UCSD-AML1 (cell line): ENCODE measurements around the gene TEX22.

Experiments used
- DNase-seq: peaks from one replicate; lab custom pipeline; 2025; ENCODE audit not compliant: unreplicated experiment; lab: John Stamatoyannopoulos, UW

The TEX22 gene

DNA sequence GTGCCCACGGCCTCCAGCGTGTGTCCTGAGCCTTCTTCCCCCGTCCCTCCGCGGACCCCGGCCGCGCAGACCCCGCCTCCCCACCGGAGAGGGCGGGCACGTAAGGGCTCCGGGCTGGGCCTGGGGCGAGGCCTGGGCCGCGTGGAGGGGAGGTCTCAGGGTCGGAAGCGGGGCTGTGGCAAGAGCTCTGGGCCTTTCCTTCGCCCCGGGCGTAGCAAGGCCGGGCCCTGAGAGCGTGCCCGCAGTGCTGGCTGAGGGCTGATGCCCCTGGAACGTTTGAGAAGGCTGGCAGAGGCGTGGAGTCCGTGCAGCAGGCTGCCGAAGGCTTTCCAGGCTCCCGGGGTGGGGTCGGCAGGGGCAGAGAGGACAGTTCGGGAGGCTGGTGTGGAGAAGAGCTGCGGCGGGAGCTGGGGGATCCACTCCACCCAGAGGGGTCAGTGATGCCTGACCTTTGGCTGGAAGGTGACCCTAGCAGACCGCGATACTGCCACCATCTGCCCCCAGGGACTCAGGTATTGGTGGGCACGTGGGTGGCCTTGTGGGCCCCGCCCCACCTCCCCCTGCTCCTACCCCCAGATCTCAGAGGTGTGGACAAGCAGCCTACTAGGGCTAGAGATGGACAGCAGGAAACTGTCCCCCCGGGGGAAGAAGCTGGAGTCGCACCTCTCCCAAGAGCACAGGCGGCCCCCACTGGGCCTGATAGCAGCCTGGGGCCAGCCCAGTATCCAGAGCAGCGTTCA is 558 bp downstream of the TEX22 start:
- DNase-seq: peak; percentile 89

DNA sequence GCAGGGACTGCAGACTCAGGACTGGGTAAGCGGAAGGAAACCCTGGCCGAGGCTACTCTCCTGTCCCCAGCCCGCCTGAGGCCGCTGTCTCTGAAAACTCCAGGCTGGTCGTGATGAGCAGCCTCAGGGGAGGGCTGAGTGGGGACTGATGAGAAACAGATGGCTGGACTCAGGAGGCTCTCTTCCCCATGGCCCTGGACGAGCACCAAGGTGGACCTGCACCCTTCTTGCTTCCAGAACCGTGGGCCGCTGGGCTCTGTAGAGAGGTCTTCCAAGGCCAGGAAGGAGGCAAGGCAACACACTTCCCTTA is 1.1 kb downstream of the TEX22 start:
- DNase-seq: no peak

DNA sequence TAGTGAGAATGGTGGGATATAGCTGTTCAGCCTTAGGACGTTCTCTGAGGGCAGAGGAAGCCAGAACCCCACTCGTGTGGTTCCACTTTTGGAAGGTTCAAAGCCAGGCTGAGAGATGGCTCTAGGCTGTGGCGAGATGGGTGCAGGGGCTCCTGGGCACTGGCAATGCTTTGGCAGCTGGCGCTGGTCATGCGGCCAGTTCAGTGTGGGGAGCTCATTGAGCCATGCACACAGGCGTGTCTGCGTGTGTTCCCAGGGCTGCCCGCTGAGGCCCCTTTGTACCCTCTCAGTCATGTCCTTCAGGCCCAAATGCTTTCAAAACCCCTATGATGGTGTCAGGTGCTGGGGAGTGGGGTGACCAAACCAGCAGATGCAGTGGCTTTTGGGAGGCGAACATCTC is 1.7 kb downstream of the TEX22 start:
- no peak for DNase-seq

DNA sequence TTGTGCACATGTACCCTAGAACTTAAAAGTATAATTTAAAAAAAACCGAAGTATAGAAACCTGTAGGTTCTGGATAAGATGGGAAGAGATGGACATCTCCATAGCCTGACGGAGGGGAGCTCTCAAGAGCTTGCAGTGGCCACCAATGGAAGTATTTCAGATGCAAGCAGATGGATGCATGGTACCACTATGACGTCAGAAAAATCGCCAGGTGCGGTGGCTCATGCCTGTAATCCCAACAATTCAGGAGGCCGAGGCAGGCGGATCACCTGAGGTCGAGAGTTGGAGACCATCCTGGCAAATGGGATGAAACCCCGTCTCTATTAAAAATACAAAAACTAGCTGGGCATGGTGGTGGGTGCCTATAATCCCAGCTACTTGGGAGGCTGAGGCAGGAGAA is 3.4 kb downstream of the TEX22 start:
- no peak for DNase-seq

DNA sequence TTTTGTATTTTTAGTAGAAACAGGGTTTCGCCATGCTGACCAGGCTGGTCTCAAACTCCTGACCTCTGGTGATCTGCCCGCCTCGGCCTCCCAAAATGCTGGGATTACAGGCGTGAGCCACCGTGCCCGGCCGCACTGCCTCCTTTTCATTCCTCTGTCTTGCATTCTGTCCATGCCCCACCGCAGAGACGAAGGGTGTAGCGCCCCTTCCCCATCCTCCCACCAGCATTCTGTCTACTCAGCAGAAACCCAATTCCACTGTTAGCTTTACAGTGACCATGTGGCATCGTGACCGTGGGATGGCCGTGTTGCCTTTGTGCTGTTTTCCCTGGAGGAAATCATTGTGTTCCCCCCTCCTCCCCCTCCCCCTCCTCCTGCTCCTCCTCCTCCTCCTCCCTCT is 10.3 kb downstream of the TEX22 start:
- DNase-seq: no peak

DNA sequence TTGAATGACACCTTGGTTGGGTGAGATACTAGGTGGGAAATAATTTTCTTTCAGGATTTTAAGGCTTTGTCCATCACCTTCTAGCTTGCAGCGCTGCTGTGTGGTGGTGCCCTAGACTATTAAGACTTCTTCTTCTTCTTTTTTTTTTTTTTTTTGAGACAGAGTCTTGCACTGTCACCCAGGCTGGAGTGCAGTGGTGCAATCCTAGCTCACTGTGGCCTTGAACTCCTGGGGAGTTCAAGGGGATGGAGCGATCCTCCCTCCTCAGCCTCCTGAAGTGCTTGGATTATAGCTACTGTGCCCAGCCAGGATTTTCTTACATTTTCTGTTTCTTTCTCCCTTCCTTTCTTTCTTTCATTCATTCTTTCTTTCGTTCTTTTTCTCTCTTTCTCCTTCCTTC is 11.0 kb downstream of the TEX22 start:
- no peak for DNase-seq

DNA sequence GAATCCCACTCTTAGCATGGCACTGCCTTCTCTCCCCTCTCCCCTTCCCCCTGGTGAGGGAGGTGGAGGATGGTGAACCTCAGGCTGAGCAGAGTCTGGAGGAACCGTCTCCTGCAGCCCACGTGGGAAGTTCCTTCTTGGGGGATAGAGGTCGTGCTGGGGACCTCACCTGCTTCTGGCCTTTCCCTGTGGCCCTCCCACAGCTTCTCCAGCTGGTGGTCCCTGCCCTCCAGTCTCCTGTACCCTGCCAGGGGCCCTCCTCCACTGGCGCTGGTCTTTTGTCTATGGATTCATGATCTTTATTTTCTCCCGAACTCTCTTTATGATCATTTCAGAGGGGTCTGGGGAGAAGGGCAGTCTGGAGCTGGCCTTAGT is 12.3 kb downstream of the TEX22 start:
- DNase-seq: no peak

DNA sequence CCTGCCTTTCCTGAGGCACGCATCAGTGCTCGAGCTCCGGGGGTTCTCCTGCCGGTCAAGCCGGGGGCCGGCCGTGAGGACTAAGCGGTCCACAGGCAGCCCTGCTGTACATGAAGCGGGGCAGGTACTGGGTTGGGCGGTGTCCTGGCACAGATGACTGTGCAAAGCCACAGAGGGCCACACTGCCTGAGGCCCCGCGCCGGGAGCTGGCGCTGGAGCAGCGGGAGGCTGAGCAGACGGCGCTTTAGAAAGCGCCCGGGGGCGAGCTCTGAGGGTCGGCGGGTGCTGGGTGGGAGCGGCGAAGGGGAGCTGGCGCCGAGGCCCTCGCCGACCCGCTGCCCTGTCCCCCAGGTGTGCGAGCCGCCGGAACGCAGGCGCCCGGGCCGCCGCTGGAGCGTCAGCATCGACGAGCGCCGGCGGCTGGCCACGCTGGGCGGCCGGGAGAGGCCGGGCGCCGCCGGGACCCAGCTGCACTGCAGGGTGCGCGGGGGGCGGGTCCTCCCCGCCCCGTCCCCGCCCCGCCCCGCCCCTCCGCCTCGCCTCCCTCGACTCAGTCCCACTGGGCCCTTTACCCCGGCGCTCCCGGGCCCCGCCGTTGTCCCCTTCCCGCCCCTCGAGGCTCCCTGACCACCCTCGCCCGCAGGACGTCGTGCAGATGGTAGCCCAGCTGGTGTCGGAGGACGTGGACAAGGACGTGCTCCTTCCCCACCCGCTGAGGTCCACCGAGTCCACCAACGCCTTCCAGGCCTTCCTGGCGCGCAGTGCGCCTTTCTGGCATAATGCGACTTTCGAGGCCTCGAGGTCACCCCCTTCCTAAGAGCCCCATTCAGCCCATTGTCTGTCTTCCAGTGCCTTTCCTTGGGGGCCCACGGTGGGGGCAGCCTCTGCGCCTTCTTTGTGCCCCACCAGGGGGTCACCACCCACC is 12.9 kb downstream of the TEX22 start:
- no peak for DNase-seq

DNA sequence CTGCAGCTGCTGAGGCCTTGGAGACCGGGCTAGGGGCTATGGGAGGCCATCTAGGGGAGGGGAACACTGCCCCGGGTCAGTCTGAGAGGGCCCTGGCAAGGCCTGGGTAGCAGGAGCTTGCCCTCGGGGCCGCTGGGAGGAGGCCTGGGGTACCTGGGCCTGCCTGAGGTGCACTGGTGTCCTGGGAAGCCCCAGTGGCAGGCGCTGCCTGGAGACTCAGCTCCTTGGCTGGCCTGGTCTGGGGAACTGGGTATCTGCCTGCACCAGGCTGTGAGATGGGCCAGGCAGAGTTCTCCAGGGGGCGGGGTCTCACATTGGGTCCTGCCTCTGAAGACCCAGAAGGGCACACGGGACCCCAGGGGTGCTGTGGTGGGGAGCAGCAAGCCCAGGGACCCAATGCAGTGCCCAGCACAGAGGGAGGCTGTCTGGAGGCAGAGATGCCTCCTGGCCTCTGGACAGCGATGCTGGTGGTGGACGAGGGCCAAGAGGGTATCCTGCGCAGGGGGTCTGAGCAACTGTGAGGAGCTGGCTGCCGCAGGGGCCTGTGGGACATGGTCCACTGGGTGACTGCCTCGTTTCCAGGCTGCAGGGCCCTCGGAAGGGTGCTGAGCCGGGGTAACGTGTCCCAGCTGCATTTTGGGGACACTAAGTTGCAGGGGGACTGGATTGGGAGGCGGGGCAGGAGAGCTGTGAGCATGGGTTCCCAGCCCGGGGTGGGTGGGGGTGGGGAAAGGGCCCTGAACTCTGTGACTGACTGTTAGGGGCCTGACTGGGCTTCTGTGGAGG is 13.8 kb downstream of the TEX22 start:
- DNase-seq: no peak

DNA sequence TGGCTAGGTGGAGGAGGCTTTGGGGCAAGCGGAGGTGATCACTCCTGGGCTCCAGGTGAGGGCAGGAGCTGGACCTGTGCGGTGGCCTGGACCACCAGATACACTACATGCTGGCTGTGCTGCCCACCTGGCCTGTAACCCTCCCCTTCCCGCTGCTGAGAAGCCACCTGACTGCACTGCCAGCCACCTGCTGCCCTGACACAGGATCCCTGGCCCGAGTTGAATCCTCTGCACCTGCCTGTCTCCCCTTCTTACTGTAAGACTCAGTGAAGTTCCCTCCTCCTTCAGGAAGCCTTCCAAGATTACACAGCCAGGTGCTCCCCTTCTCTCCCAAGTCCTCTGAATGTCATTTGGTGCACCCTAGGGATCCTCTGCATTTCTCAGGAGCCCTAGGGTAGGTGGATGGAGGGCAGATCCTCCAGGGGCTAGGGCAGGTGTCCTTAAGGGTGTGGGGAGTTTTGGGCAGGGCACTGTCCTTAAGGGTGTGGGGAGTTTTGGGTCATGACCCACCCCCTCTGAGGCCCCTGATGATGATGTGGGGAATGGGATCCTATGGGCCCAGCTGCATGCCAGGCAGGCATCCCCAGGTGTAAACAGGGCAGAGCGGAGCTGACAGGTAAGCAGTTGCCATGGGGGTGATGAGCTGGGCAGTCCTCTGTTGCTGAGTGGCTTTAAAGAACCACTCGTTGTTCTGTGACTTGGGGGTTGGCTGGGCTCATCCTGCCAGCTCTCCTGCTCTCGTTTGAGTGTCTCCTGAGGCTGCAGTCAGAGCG is 14.6 kb downstream of the TEX22 start:
- DNase-seq: no peak

DNA sequence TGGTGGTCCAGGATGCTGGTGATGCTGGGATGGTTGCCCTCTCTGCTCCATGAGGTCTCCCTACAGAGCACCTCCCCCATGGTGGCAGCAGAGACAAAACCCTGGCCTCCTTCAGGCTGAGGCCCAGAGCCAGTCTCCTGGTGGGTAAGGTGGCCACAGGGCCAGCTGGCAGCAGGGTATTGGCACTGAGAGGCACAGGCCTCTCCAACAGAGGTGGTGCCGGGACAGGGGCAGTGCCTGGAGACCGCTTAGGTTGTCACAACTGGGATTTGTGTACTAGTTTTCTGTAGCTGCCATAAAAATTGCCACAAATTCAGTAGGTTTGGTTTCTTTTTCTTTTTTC is 15.2 kb downstream of the TEX22 start:
- DNase-seq: no peak

DNA sequence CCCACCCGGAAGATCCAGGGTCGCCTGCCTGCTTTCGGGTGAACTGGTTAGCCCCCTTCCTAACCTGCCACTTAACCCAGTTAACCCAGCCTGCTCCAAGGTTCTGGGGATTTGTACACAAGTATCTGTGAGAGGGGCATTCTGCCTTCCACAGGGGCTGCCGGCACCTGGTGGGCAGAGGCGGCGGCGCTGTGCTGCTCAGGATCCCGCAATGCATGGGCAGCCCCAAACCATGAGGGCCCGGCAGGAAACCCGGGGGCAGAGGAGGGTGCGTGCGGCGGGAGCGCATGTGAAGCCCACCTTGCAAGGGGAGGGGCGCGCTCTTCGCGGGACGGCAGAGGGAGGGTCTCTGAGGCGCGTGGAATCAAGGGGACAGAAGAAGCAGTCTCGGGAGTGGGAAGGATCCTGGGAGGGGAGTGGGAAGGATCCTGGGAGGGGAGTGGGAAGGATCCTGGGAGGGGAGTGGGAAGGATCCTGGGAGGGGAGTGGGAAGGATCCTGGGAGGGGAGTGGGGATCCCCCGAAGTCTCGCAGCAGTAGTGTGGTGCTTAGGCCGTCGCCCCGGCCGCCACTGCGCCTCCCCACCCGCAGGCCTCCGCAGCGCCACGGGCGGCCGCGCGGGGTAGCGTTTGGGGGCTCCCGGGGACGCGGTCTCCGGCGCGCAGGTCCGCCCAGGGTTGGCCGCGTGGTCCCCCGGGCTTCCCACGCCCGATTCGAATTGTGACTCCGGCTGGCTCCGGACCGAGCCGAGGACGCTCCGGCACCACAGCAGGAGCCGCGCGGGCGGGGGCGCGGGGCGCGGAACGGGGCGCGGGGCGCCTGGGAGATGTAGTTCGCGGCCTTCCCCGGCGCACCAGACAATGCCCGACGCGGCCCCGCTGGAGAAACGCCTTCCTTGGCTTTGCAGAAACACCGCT is 16.4 kb downstream of the TEX22 start:
- DNase-seq: peak; percentile 80

DNA sequence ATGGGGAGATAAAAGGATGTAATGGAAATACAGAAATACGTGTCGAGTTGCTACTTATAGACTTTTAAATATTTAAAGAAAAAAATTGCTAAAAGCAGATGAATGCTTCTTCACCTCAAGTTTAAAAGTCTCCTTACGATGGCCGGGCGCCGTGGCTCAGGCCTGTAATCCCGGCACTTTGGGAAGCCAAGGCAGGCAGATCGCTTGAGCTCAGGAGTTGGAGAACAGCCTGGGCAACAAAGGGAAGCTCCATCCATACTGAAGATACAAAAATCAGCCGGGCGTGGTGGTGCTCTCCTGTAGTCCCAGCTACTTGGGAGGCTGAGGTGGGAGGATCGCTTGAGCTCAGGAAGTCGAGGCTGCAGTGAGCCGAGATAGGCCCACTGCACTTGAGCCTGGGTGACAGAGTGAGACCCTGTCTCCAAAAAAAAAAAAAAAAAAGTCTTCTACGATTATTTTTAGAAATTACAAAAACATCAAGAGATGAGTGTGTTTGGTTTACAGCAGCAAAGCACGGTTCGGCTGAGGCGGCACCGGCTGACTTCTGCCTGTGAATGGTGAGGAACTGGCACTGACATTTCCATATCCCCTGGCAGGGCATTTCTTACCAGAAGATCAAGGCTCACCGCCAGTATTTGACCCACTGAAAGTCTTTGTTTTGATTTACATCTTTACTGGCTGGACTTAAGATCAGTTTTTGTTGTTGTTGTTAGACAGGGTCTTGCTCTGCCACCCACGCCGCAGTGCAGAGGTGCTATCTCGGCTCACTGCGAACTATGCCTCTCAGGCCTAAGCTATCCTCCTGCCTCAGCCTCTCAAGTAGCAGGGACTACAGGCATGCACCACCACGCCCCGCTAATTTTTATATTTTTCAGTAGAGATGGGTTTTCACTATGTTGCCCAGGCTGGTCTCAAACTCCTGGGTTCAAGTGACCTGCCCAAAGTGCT is 17.4 kb downstream of the TEX22 start:
- no peak for DNase-seq

DNA sequence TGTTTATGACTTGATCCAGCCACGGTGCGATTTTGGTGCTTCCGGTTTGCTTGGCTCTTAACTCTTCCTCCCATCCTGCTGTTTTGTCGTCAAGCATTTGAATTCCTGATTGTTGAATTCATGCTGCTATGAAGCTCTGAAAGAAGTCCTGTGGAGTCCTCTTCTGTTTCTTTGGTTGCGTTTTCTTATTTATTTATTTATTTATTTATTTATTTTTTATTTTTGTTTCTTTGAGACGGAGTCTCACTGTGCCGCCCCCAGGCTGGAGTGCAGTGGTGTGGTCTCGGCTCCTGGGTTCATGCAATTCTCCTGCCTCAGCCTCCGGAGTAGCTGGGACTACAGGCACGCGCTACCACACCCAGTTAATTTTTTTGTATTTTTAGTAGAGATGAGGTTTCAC is 18.3 kb downstream of the TEX22 start:
- no peak for DNase-seq

DNA sequence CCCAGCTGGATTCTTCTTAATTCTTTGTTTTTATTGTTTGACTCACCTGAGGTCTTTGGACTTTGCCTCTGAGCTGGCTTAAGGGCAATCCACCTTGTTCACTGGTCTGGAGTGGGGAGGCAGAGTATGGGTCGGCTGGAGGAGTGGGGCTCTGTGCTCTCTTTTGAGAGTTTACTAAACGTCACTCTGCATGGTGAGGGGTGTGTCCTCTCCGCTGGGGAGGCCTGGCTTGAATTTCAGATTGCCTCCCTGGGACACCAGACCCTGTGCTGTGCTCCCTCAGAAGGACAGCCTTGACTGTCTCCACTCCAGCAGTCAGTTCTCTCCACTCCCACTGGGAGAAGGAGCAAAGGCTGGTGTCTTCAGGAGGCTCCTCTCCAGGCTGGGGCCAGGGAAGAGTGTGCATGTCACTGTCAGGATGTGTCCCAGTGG is 19.4 kb downstream of the TEX22 start:
- DNase-seq: no peak

DNA sequence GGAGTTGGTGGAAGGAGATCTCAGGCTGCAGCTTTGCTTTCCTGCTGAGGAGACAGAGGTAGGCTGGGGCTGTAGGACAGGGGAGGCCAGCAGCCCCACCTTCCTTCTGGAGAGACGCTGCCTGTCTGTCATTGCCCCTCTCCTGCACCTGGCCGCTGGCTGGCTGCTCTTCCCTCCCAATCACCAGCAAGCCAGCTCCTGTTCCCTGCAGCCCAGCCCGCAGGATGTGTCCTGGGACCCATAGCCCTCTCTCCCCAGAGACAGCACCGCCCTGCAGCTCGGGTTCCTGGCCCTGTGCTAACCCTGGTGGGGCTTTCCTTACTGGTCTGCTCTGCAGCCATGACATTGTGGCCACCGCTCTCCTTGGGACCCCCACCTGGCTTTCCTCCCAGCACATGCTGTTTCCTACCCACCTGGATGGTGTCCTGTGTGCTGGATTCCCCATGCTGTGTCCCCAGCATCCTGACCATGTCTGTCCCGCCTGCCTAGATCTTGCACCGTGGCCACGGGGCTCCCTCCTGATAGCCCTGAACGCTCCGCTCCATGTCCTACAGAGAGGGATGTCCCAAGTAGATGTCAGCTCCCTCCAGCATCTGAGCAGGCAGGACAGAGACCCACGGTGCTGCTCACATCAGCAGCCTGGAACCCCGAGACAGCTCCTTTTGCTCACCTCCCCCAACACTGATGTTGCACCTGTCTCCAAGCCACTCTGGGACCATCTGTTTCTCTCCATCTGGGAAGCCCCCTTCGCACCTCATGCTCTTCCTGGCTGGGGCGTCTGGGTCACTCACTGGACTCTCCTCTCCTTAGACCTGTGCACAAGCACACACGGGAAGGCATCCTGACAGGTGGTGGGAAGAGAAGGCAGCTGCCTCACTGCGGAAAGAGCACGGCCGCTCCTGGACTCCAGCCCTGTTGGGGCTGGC is 20.2 kb downstream of the TEX22 start:
- DNase-seq: no peak

DNA sequence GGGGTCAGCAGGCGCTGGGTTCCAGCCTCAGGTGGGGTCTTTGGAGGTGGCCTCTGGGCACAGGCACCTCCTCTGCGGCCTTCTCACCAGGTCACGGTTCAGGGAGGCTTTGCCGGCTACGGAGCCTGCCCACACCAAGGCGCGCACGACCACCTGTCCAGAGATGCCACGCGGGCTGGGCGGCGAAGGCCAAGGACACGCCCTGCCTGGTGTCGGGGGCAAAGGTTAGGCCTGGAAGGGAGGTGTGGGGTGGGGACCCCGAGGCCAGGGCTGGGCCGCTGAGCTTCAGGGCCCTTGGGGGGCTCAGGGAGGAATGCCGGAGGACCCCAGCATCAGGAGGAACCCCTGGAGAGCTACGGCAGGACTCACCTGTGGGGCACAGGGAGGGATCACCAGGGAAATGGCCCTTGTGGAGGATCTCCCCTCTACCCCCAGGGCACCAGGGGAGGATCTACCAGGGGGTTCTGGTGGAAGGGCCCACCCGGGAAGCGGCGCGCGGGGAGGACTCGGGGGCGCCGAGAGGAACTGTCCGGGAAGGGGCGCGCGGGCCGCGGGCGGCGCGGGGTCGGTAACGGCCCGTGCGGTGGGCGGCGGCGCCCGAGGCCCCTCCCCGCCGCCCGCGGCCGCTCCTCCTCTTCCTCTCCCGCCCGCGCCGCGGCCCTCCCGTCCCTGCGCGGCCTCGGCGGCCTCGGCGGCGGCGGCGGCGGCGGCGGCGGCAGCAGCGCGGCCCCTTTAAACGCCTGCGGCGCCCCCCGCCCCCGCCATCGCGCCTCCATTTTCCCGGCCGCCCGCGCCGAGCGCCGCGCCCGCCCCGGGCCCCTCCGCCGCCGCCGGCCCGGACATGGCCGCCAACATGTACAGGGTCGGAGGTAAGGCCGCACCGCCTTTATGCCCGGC is 21.1 kb downstream of the TEX22 start, which contains the start of gene MTA1:
TSS of gene MTA1 (plus strand) at position 633 of the 897 bp plus-strand sequence. CDS start at position 842, 209 bp downstream.
- DNase-seq: peak; percentile 48
